Astrocyte of the cerebellum (primary cell): ENCODE data around the gene DOCK10.
A peak's percentile ranks its signal among the peaks of the same experiment; 100 is the strongest.

Experiments used
- DNase-seq: peaks from one replicate; pipeline ENCODE4 v3.0.0-alpha.2; 2011; ENCODE audit warnings: low read depth
- H3K4me3 ChIP-seq: 2 replicates; pipeline ENCODE4 v1.5.1; 2011; ENCODE audit warnings: mild to moderate bottlenecking, low read depth, low read length, moderate library complexity
- CTCF ChIP-seq: IDR thresholded peaks from 2 replicates; pipeline ENCODE4 v1.5.1; 2012; ENCODE audit warnings: low read length, low read depth, moderate library complexity, mild to moderate bottlenecking; ENCODE audit errors: missing control alignments
- in situ Hi-C: cut with HindIII; loops from 2 replicates; pipeline ENCODE4 v1.10.0; 2017; ENCODE audit warnings: low sequenced_read_pairs

Gene DOCK10

GRCh38 chr2:225020168-225020849 is 22.0 kb downstream of the DOCK10 start:
- in situ Hi-C loops, result no loop called here
- no peak for DNase-seq
- TF ChIP-seq CTCF, result no peak
- no peak overlapping the region for H3K4me3 ChIP-seq

GRCh38 chr2:225019105-225019504 is 23.2 kb downstream of the DOCK10 start:
- no peak overlapping the region for H3K4me3 ChIP-seq
- in situ Hi-C loops, result no loop called here
- no peak for TF ChIP-seq CTCF
- no peak for DNase-seq

GRCh38 chr2:225017713-225018112 is 24.6 kb downstream of the DOCK10 start:
- in situ Hi-C loops, result no loop called here
- TF ChIP-seq CTCF, result peak; percentile 8
- DNase-seq, result no peak
- H3K4me3 ChIP-seq, result no peak overlapping the region

- in situ Hi-C loops, result no loop called here
Observed at GRCh38 chr2:225017098-225017685, 25.1 kb downstream of the DOCK10 start.

GRCh38 chr2:225013425-225014365 is 28.6 kb downstream of the DOCK10 start:
- H3K4me3 ChIP-seq, result no peak overlapping the region
- in situ Hi-C loops, result no loop called here
- DNase-seq, result no peak
- no peak for TF ChIP-seq CTCF

More at GRCh38 chr2:225017098-225017685, 25.1 kb downstream of the DOCK10 start:
- H3K4me3 ChIP-seq, result no peak overlapping the region
- TF ChIP-seq CTCF, result no peak
- no peak for DNase-seq

- no peak for DNase-seq
- TF ChIP-seq CTCF, result no peak
- in situ Hi-C loops, result no loop called here
- no peak overlapping the region for H3K4me3 ChIP-seq
Observed at GRCh38 chr2:225011585-225011984, 30.7 kb downstream of the DOCK10 start.
